H9 (cell line): ENCODE results near the gene NPHS1. TPM values are rescaled to one million over a fixed set of nuclear protein-coding genes. Genes with fewer than 3 reads are reported as not detected.

Experiments used
- DNase-seq: peaks from one replicate; pipeline ENCODE4 v3.0.0-alpha.2; 2017
- H2AFZ ChIP-seq: one replicate; pipeline ENCODE4 v1.6.1; 2013; ENCODE audit warnings: mild to moderate bottlenecking, low read length, control low read depth, moderate library complexity
- H2AK5ac ChIP-seq: 2 replicates; pipeline ENCODE4 v1.6.1; 2013; ENCODE audit warnings: low read length, control low read depth, mixed read lengths; ENCODE audit not compliant: insufficient read length
- H2BK120ac ChIP-seq: one replicate; pipeline ENCODE4 v1.6.1; 2013; ENCODE audit warnings: low read depth, mild to moderate bottlenecking, low read length, control low read depth, inconsistent platforms; ENCODE audit not compliant: poor library complexity, severe bottlenecking
- H2BK12ac ChIP-seq: 2 replicates; pipeline ENCODE4 v1.6.1; 2013; ENCODE audit warnings: low read length, control low read depth, mixed read lengths, low read depth; ENCODE audit not compliant: insufficient read length
- H2BK15ac ChIP-seq: 2 replicates; pipeline ENCODE4 v1.6.1; 2013; ENCODE audit warnings: low read depth, low read length, control low read depth
- H2BK20ac ChIP-seq: one replicate; pipeline ENCODE4 v1.6.1; 2013; ENCODE audit warnings: low read depth, mild to moderate bottlenecking, low read length, control low read depth, inconsistent platforms; ENCODE audit not compliant: poor library complexity, severe bottlenecking
- H2BK5ac ChIP-seq: 2 replicates; pipeline ENCODE4 v1.6.1; 2013; ENCODE audit warnings: low read length, control low read depth, mixed read lengths; ENCODE audit not compliant: insufficient read length
- H3K14ac ChIP-seq: 2 replicates; pipeline ENCODE4 v1.6.1; 2013; ENCODE audit warnings: low read length, control low read depth; ENCODE audit not compliant: insufficient read depth
- H3K18ac ChIP-seq: 2 replicates; pipeline ENCODE4 v1.6.1; 2013; ENCODE audit warnings: low read depth, mild to moderate bottlenecking, mixed read lengths, low read length, control low read depth; ENCODE audit not compliant: insufficient read length
- H3K23ac ChIP-seq: 2 replicates; pipeline ENCODE4 v1.6.1; 2013; ENCODE audit warnings: low read length, control low read depth, mixed read lengths, low read depth; ENCODE audit not compliant: insufficient read length
- H3K23me2 ChIP-seq: 2 replicates; pipeline ENCODE4 v1.6.1; 2013; ENCODE audit warnings: low read depth, mild to moderate bottlenecking, mixed read lengths, low read length, control low read depth; ENCODE audit not compliant: insufficient read length, poor library complexity, severe bottlenecking
- H3K27ac ChIP-seq: 2 replicates; pipeline ENCODE4 v1.5.1; 2013; ENCODE audit warnings: low read length, control low read depth, mixed read lengths, low read depth; ENCODE audit not compliant: insufficient read length
- H3K27me3 ChIP-seq: 2 replicates; pipeline ENCODE4 v1.6.1; 2013; ENCODE audit warnings: low read length, control low read depth, inconsistent platforms; ENCODE audit not compliant: insufficient read depth
- H3K4ac ChIP-seq: 2 replicates; pipeline ENCODE4 v1.6.1; 2013; ENCODE audit warnings: low read depth, mild to moderate bottlenecking, control low read depth, inconsistent platforms, low read length, moderate library complexity
- H3K4me1 ChIP-seq: 2 replicates; pipeline ENCODE4 v1.6.1; 2013; ENCODE audit warnings: low read length, control low read depth, inconsistent platforms; ENCODE audit not compliant: insufficient read depth
- H3K4me2 ChIP-seq: 2 replicates; pipeline ENCODE4 v1.6.1; 2013; ENCODE audit warnings: low read length, control low read depth, mixed read lengths; ENCODE audit not compliant: insufficient read length, insufficient read depth
- H3K56ac ChIP-seq: 2 replicates; pipeline ENCODE4 v1.6.1; 2013; ENCODE audit warnings: low read depth, mild to moderate bottlenecking, mixed read lengths, low read length, control low read depth; ENCODE audit not compliant: insufficient read length
- H3K79me1 ChIP-seq: 2 replicates; pipeline ENCODE4 v1.6.1; 2013; ENCODE audit warnings: low read depth, mild to moderate bottlenecking, moderate library complexity, low read length, control low read depth, inconsistent platforms; ENCODE audit not compliant: insufficient read depth, poor library complexity, severe bottlenecking
- H3K79me2 ChIP-seq: 2 replicates; pipeline ENCODE4 v1.6.1; 2013; ENCODE audit warnings: low read length, control low read depth, inconsistent platforms; ENCODE audit not compliant: insufficient read depth
- H3K9ac ChIP-seq: 2 replicates; pipeline ENCODE4 v1.6.1; 2013; ENCODE audit warnings: low read length, control low read depth, mixed read lengths; ENCODE audit not compliant: insufficient read length; ENCODE audit errors: extremely low read depth
- H3K9me3 ChIP-seq: one replicate; pipeline ENCODE4 v1.6.1; 2013; ENCODE audit warnings: low read depth, low read length, inconsistent platforms; ENCODE audit not compliant: control insufficient read depth
- H3T11ph ChIP-seq: one replicate; pipeline ENCODE4 v1.6.1; 2013; ENCODE audit warnings: mild to moderate bottlenecking, low read length, control low read depth, inconsistent platforms
- H4K20me1 ChIP-seq: one replicate; pipeline ENCODE4 v1.6.1; 2013; ENCODE audit not compliant: control insufficient read depth, insufficient read length, insufficient read depth
- H4K5ac ChIP-seq: 2 replicates; pipeline ENCODE4 v1.6.1; 2013; ENCODE audit warnings: low read depth, mild to moderate bottlenecking, mixed read lengths, low read length, control low read depth; ENCODE audit not compliant: insufficient read length
- H4K8ac ChIP-seq: replicated peaks from 2 replicates; pipeline ENCODE4 v1.6.1; 2013; ENCODE audit warnings: low read length, control low read depth, mixed read lengths, low read depth; ENCODE audit not compliant: insufficient read length
- H4K91ac ChIP-seq: 2 replicates; pipeline ENCODE4 v1.6.1; 2013; ENCODE audit warnings: low read depth, mild to moderate bottlenecking, moderate library complexity, mixed read lengths, low read length, control low read depth; ENCODE audit not compliant: insufficient read length
- H3K27ac Mint-ChIP-seq, 3 experiments: 2 replicates in 2 of 3; 3 replicates in 1 of 3; pipeline ENCODE4 v1.8.0; 2020 to 2021; ENCODE audit warnings: mixed read lengths in 3 of 3, mild to moderate bottlenecking in 1 of 3, moderate library complexity in 1 of 3
- H3K27me3 Mint-ChIP-seq: 2 replicates; pipeline ENCODE4 v1.8.0; 2021; ENCODE audit warnings: low read depth, mild to moderate bottlenecking, moderate library complexity, mixed read lengths
- H3K36me3 Mint-ChIP-seq, 3 experiments: 2 replicates in 2 of 3; 3 replicates in 1 of 3; pipeline ENCODE4 v1.8.0; 2020 to 2021; ENCODE audit warnings: low read depth in 3 of 3, mixed read lengths in 3 of 3; ENCODE audit not compliant: insufficient read depth in 1 of 3
- H3K4me1 Mint-ChIP-seq, 2 experiments: 2 replicates each; pipeline ENCODE4 v1.8.0; 2020; ENCODE audit warnings: mixed read lengths in 2 of 2
- H3K4me3 Mint-ChIP-seq, 2 experiments: 2 replicates in 1 of 2; 3 replicates in 1 of 2; pipeline ENCODE4 v1.8.0; 2020 to 2021; ENCODE audit warnings: mild to moderate bottlenecking in 2 of 2, mixed read lengths in 2 of 2, moderate library complexity in 1 of 2
- H3K9me3 Mint-ChIP-seq, 2 experiments: 2 replicates in 1 of 2; 3 replicates in 1 of 2; pipeline ENCODE4 v1.8.0; 2020; ENCODE audit warnings: mild to moderate bottlenecking in 2 of 2, mixed read lengths in 2 of 2, moderate library complexity in 1 of 2
- WGBS: extraction: QIAGEN DNeasy Blood & Tissue Kit; methylation state at CpG from one replicate; pipeline ENCODE4 v1.1.7; 2013; ENCODE audit warnings: missing lambda C conversion rate, low lambda C conversion rate, mixed read lengths; ENCODE audit not compliant: insufficient read length; ENCODE audit errors: extremely low coverage; 5-methylcytosine and 5-hydroxymethylcytosine counted together
- total RNA-seq: library from RNA; stranded (reverse); gene quantifications from 2 replicates; pipeline ENCODE4 v1.2.1, GENCODE V29; 2021
- TF ChIP-seq, protein P1 (sequence below): fragments of 200-600 bp; sonication (generic); conservative IDR thresholded peaks from 3 replicates; pipeline ENCODE4 v1.8.0; 2021; ENCODE audit warnings: antibody characterized with exemption, mild to moderate bottlenecking

Gene NPHS1
- total RNA-seq, 1 experiment from 2014 or later = 0.83 TPM

DNA sequence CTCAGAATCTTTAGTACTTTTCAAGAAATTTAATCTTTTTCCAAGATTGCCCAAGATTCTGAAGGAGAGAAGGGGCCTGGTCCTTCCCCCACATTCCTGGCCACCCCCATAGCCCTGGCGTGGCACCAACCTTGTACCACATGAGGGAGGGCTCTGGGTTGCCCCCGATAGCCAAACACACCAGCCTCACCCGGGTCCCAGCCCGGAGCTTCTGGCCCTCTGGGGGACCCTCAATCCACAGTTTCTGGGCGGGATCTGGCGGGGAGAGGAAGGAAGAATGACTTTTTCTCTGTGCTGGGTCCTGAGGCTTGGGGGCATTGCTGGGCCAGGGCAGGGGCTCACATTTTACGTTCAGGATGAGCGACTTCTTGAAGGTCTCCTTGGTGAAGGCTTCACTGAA is 4.4 kb downstream of the NPHS1 start:
- Histone ChIP-seq H3K79me1 (no peaks in the 10 kb centered on the region), H3K4me1 (no peaks in the 10 kb centered on the region), H2BK12ac (no peak overlapping the region), H3K18ac (no peak overlapping the region), H4K91ac (no peak overlapping the region), H3K4ac (no peak overlapping the region), H3K9ac (no peak overlapping the region), H4K8ac (no peak overlapping the region), H3K4me2 (no peak overlapping the region), H3K23ac (no peak overlapping the region), H4K5ac (no peak overlapping the region), H2AK5ac (no peak overlapping the region), H2BK15ac (no peak overlapping the region), H2AFZ (no peak overlapping the region), H3K9me3 (no peaks in the 10 kb centered on the region), H2BK5ac (no peak overlapping the region), H3K27me3 (peaks cover 22% of the 10 kb centered on the region; the same call in 1 of the 2 replicates), H3K14ac (no peak overlapping the region), H2BK20ac (no peak overlapping the region), H3K27ac (no peak overlapping the region), H3K79me2 (no peaks in the 10 kb centered on the region), H4K20me1 (no peaks in the 10 kb centered on the region), H2BK120ac (no peak overlapping the region), H3K23me2 (peaks cover 18% of the 10 kb centered on the region), H3T11ph (no peak overlapping the region), H3K56ac (no peak overlapping the region)
- DNase-seq = no peak
- Mint-ChIP-seq H3K4me3 (no peak overlapping the region), H3K27me3 (peaks cover 81% of the 10 kb centered on the region), H3K9me3 (peaks cover 2 to 3% of the 10 kb centered on the region in 2 experiments; a peak in 2 of 5 replicates), H3K36me3 (no peaks in the 10 kb centered on the region; a peak in 1 of 7 replicates), H3K27ac (no peak overlapping the region), H3K4me1 (peaks cover 25 to 42% of the 10 kb centered on the region in 2 experiments)
- WGBS = no CpG with 5 or more reads among the region's 8 CpGs
- TF ChIP-seq, protein P1, sequence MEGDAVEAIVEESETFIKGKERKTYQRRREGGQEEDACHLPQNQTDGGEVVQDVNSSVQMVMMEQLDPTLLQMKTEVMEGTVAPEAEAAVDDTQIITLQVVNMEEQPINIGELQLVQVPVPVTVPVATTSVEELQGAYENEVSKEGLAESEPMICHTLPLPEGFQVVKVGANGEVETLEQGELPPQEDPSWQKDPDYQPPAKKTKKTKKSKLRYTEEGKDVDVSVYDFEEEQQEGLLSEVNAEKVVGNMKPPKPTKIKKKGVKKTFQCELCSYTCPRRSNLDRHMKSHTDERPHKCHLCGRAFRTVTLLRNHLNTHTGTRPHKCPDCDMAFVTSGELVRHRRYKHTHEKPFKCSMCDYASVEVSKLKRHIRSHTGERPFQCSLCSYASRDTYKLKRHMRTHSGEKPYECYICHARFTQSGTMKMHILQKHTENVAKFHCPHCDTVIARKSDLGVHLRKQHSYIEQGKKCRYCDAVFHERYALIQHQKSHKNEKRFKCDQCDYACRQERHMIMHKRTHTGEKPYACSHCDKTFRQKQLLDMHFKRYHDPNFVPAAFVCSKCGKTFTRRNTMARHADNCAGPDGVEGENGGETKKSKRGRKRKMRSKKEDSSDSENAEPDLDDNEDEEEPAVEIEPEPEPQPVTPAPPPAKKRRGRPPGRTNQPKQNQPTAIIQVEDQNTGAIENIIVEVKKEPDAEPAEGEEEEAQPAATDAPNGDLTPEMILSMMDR = no peak
